H1 (cell line): ENCODE data around the gene OSBP. TPM values are rescaled to one million over a fixed set of nuclear protein-coding genes. Genes with fewer than 3 reads are reported as not detected.

Experiments used
- CTCF ChIA-PET: fragments of 300-600 bp; sonication (Branson Sonifier 250); formaldehyde crosslinking; loops from one replicate; lab custom pipeline; 2021; ENCODE audit not compliant: partially characterized antibody; lab: Charles Lee
- POLR2A ChIA-PET: fragments of 300-600 bp; sonication (Branson Sonifier 250); formaldehyde crosslinking; loops from one replicate; lab custom pipeline; 2021; ENCODE audit warnings: inconsistent platforms; ENCODE audit not compliant: partially characterized antibody; lab: Charles Lee
- DNase-seq, 2 experiments: peaks; one replicate each; pipeline versions ENCODE4 v3.0.0 to v3.0.0-alpha.2; 2010 to 2022; ENCODE audit warnings: low spot score in 2 of 2, low read depth in 1 of 2, mixed read lengths in 1 of 2
- FAIRE-seq: peaks from 2 replicates; lab custom pipeline; 2011; peaks lifted over from hg19 to GRCh38; lab: Jason Lieb, UNC
- H2AFZ ChIP-seq: 2 replicates; pipeline ENCODE4 v1.8.1; 2012; ENCODE audit warnings: low read length, inconsistent platforms
- H2AK5ac ChIP-seq: 2 replicates; pipeline ENCODE4 v1.6.1; 2013; ENCODE audit warnings: low read depth, low read length
- H2BK120ac ChIP-seq: replicated peaks from 2 replicates; pipeline ENCODE3; 2013; ENCODE audit warnings: low read depth, low read length, inconsistent platforms
- H2BK12ac ChIP-seq: 2 replicates; pipeline ENCODE4 v1.6.1; 2013; ENCODE audit warnings: low read depth, low read length
- H2BK15ac ChIP-seq: 2 replicates; pipeline ENCODE4 v1.6.1; 2013; ENCODE audit warnings: low read length
- H2BK20ac ChIP-seq: 2 replicates; pipeline ENCODE4 v1.6.1; 2013; ENCODE audit warnings: low read length
- H2BK5ac ChIP-seq: 2 replicates; pipeline ENCODE4 v1.6.1; 2013; ENCODE audit warnings: low read depth, low read length
- H3K14ac ChIP-seq: 2 replicates; pipeline ENCODE4 v1.6.1; 2013; ENCODE audit warnings: inconsistent platforms; ENCODE audit not compliant: insufficient read length
- H3K18ac ChIP-seq: 2 replicates; pipeline ENCODE4 v1.6.1; 2013; ENCODE audit warnings: low read length; ENCODE audit errors: extremely low read depth
- H3K23ac ChIP-seq: 2 replicates; pipeline ENCODE4 v1.6.1; 2013; ENCODE audit warnings: inconsistent platforms; ENCODE audit not compliant: insufficient read length
- H3K23me2 ChIP-seq: 2 replicates; pipeline ENCODE4 v1.6.1; 2013; ENCODE audit warnings: low read depth, low read length
- H3K27ac ChIP-seq: 2 replicates; pipeline ENCODE4 v1.6.1; 2011; ENCODE audit warnings: low read depth, low read length, inconsistent platforms
- H3K27me3 ChIP-seq, 4 experiments: replicated peaks in 1 of 4; 1 replicate in 1 of 4; 2 replicates in 3 of 4; pipeline versions ENCODE4 v1.6.1 to v1.8.1; 2011 to 2013; ENCODE audit warnings: low read length in 3 of 4, mild to moderate bottlenecking in 3 of 4, inconsistent platforms in 2 of 4, mixed read lengths in 2 of 4, moderate library complexity in 1 of 4; ENCODE audit not compliant: control insufficient read depth in 3 of 4, insufficient read depth in 3 of 4; ENCODE audit errors: extremely low read depth in 1 of 4
- H3K36me3 ChIP-seq, 4 experiments: 2 replicates each; pipeline versions ENCODE4 v1.6.1 to v1.8.1; 2011 to 2013; ENCODE audit warnings: mild to moderate bottlenecking in 4 of 4, low read length in 3 of 4, moderate library complexity in 2 of 4, control low read depth in 1 of 4, inconsistent platforms in 1 of 4; ENCODE audit not compliant: insufficient read depth in 4 of 4, control insufficient read depth in 2 of 4
- H3K4ac ChIP-seq: replicated peaks from 2 replicates; pipeline ENCODE3; 2013; ENCODE audit warnings: low read length, low read depth, mixed read lengths, inconsistent platforms; ENCODE audit not compliant: insufficient read length
- H3K4me1 ChIP-seq, 4 experiments: replicated peaks in 1 of 4; 1 replicate in 1 of 4; 2 replicates in 3 of 4; pipeline versions ENCODE4 v1.6.1 to v1.8.1; 2011 to 2013; ENCODE audit warnings: low read length in 3 of 4, inconsistent platforms in 2 of 4, mixed read lengths in 1 of 4; ENCODE audit not compliant: insufficient read depth in 4 of 4, control insufficient read depth in 3 of 4
- H3K4me2 ChIP-seq, 2 experiments: 2 replicates each; pipeline versions ENCODE4 v1.6.1 to v1.8.1; 2011 to 2013; ENCODE audit warnings: low read depth in 2 of 2, low read length in 2 of 2, control low read depth in 1 of 2, inconsistent platforms in 1 of 2, mild to moderate bottlenecking in 1 of 2; ENCODE audit not compliant: insufficient read depth in 1 of 2
- H3K4me3 ChIP-seq, 4 experiments: fragments of 200-600, 300-600 bp in 1 of 4; sonication (generic), shearing (Covaris generic), sonication (Bioruptor Twin) in 1 of 4; 2 replicates each; pipeline versions ENCODE4 v1.5.1 to v1.8.1; 2011 to 2016; ENCODE audit warnings: low read length in 4 of 4, low read depth in 3 of 4, control low read depth in 2 of 4, inconsistent platforms in 2 of 4, mild to moderate bottlenecking in 2 of 4, mixed read lengths in 1 of 4, moderate library complexity in 1 of 4; ENCODE audit not compliant: insufficient read depth in 2 of 4; ENCODE audit errors: extremely low read depth in 1 of 4
- H3K56ac ChIP-seq: replicated peaks from 2 replicates; pipeline ENCODE3; 2013; ENCODE audit warnings: low read depth, mild to moderate bottlenecking, mixed read lengths, low read length, inconsistent platforms; ENCODE audit not compliant: insufficient read length
- H3K79me1 ChIP-seq: 2 replicates; pipeline ENCODE4 v1.6.1; 2013; ENCODE audit warnings: low read depth, low read length, control low read depth
- H3K79me2 ChIP-seq, 2 experiments: 2 replicates each; pipeline versions ENCODE4 v1.6.1 to v1.8.1; 2012 to 2013; ENCODE audit warnings: low read length in 2 of 2, mild to moderate bottlenecking in 2 of 2, inconsistent platforms in 1 of 2; ENCODE audit not compliant: insufficient read depth in 2 of 2, control insufficient read depth in 1 of 2
- H3K9ac ChIP-seq, 4 experiments: replicated peaks in 1 of 4; 1 replicate in 1 of 4; 2 replicates in 3 of 4; pipeline versions ENCODE4 v1.6.1 to v1.8.1; 2011 to 2013; ENCODE audit warnings: low read depth in 3 of 4, low read length in 3 of 4, control low read depth in 2 of 4, mild to moderate bottlenecking in 2 of 4, moderate library complexity in 2 of 4, inconsistent platforms in 1 of 4; ENCODE audit errors: extremely low read depth in 1 of 4
- H3K9me3 ChIP-seq, 2 experiments: 2 replicates each; pipeline versions ENCODE4 v1.6.1 to v1.8.1; 2012 to 2013; ENCODE audit warnings: mild to moderate bottlenecking in 2 of 2, moderate library complexity in 2 of 2, control low read depth in 1 of 2, inconsistent platforms in 1 of 2, low read depth in 1 of 2, low read length in 1 of 2, mixed read lengths in 1 of 2; ENCODE audit not compliant: insufficient read depth in 2 of 2
- H4K20me1 ChIP-seq, 2 experiments: replicated peaks in 1 of 2; 2 replicates each; pipeline versions ENCODE3 to v1.8.1; 2011 to 2013; ENCODE audit warnings: inconsistent platforms in 2 of 2, low read length in 2 of 2, mild to moderate bottlenecking in 1 of 2; ENCODE audit not compliant: insufficient read depth in 2 of 2, control insufficient read depth in 1 of 2
- H4K5ac ChIP-seq: 2 replicates; pipeline ENCODE4 v1.6.1; 2013; ENCODE audit warnings: low read length, low read depth, mixed read lengths, inconsistent platforms; ENCODE audit not compliant: insufficient read length
- H4K8ac ChIP-seq: 2 replicates; pipeline ENCODE4 v1.8.0; 2013; ENCODE audit warnings: mild to moderate bottlenecking, moderate library complexity, low read length, inconsistent platforms; ENCODE audit not compliant: insufficient read depth; ENCODE audit errors: extremely low read depth
- H4K91ac ChIP-seq: replicated peaks from 2 replicates; pipeline ENCODE3; 2013; ENCODE audit warnings: low read length, mixed read lengths, inconsistent platforms; ENCODE audit not compliant: insufficient read length
- BACH1 ChIP-seq: IDR thresholded peaks from 2 replicates; pipeline ENCODE4 v1.6.1; 2012; ENCODE audit warnings: low read length, improper control_type of control experiment
- BRCA1 ChIP-seq: IDR thresholded peaks from 2 replicates; pipeline ENCODE4 v1.6.1; 2012; ENCODE audit warnings: low read depth, low read length, improper control_type of control experiment
- CEBPB ChIP-seq: IDR thresholded peaks from 2 replicates; pipeline ENCODE4 v1.6.1; 2012; ENCODE audit warnings: low read depth, low read length
- GABPA ChIP-seq: IDR thresholded peaks from 2 replicates; pipeline ENCODE4 v1.6.1; 2011; ENCODE audit warnings: mild to moderate bottlenecking, low read length, moderate library complexity, borderline replicate concordance; ENCODE audit not compliant: insufficient read depth
- KDM5A ChIP-seq: fragments of 200-600 bp; IDR thresholded peaks from 2 replicates; pipeline ENCODE4 v1.7.1; 2012; ENCODE audit warnings: mild to moderate bottlenecking, low read length, inconsistent platforms, mixed read lengths
- RFX5 ChIP-seq: IDR thresholded peaks from 2 replicates; pipeline ENCODE4 v1.6.1; 2011; ENCODE audit warnings: low read depth, low read length, improper control_type of control experiment, borderline replicate concordance
- RXRA ChIP-seq: IDR thresholded peaks from 2 replicates; pipeline ENCODE4 v1.6.1; 2011; ENCODE audit warnings: low read depth, mild to moderate bottlenecking, low read length, moderate library complexity; ENCODE audit not compliant: insufficient read depth
- SP4 ChIP-seq: IDR thresholded peaks from 2 replicates; pipeline ENCODE4 v1.6.1; 2012; ENCODE audit warnings: low read length, inconsistent platforms
- USF2 ChIP-seq: IDR thresholded peaks from 2 replicates; pipeline ENCODE4 v1.6.1; 2011; ENCODE audit warnings: low read length, improper control_type of control experiment
- ZNF274 ChIP-seq: IDR thresholded peaks from 2 replicates; pipeline ENCODE4 v1.7.0; 2012; ENCODE audit warnings: low read length, borderline replicate concordance; ENCODE audit errors: extremely low read depth
- WGBS, 2 experiments: shearing (Covaris generic) in 1 of 2; methylation state at CpG; one replicate each; pipeline versions ENCODE4 v1.1.6 to v1.1.7; 2013 to 2015; ENCODE audit warnings: low lambda C conversion rate in 2 of 2, mixed read lengths in 2 of 2, inconsistent platforms in 1 of 2, low coverage in 1 of 2, missing lambda C conversion rate in 1 of 2; ENCODE audit not compliant: insufficient replicate concordance in 2 of 2, insufficient coverage in 1 of 2, insufficient read length in 1 of 2; ENCODE audit errors: extremely low coverage in 1 of 2, missing lambda C conversion rate in 1 of 2; 5-methylcytosine and 5-hydroxymethylcytosine counted together
- polyA plus RNA-seq, 7 experiments: library from polyadenylated mRNA; depleted of rRNA in 3 of 7; stranded (reverse) in 5 of 7; unstranded in 2 of 7; fragments of >200 nt in 5 of 7; fragments of 200-250 nt in 2 of 7; gene quantifications; 1 replicate in 5 of 7; 2 replicates in 1 of 7; 4 replicates in 1 of 7; pipeline versions ENCODE4 v1.2.1 to v1.2.3, GENCODE V29; 2011 to 2013; ENCODE audit warnings: missing spikeins in 2 of 7, mixed read lengths in 2 of 7
- total RNA-seq: library from RNA; stranded (reverse); fragmentation: NEBNext Ultra II Directional; extraction: Animal tissue kit (Norgen Biotek cat#: 25700); gene quantifications from 2 replicates; pipeline ENCODE4 v1.2.1, GENCODE V29; 2021
- TF ChIP-seq, protein P1 (sequence below), 3 experiments: IDR thresholded peaks; 1 replicate in 2 of 3; 2 replicates in 1 of 3; pipeline versions ENCODE4 v1.5.1 to v1.6.1; 2011; ENCODE audit warnings: low read length in 3 of 3, mild to moderate bottlenecking in 3 of 3, inconsistent platforms in 2 of 3, low read depth in 1 of 3, moderate library complexity in 1 of 3; ENCODE audit not compliant: insufficient read depth in 1 of 3; ENCODE audit errors: control extremely low read depth in 1 of 3

Gene OSBP
- total and polyA plus RNA-seq, 2 of the 8 experiments (the other 6 are each of a cell fraction or from before 2014, with no cell fraction given) = 13.2 to 43.1 TPM

DNA sequence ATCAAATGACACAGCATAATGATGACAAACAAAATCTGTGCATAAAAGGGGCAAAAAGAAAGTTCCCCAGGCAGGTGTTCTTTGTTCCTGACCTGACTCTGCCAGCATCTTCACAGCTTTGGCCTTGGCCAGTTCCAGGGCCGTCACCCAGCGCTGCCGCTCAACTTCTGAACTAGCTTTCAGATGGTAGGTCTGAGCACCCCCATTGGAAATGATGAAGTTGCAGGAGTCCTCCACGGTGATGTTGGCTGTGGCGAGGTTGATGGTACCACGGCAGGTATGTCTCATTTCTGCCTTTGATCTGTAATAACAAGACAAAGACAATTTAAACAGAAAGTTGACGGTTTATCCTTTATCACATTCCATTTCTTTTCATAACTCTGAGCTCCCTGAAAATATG is 5.3 kb downstream of the OSBP start:
- no peak for DNase-seq
- H3K9ac ChIP-seq = no peak overlapping the region
- peaks cover 8% of the 10 kb centered on the region for H3K79me1 ChIP-seq
- no peak overlapping the region for H3K4me3 ChIP-seq
- peaks cover 0 to 4% (median 0%) of the 10 kb centered on the region in 4 experiments; a peak in 2 of 7 replicates for H3K4me1 ChIP-seq
- H2BK15ac ChIP-seq = no peak overlapping the region
- CTCF ChIA-PET = no interaction called here
- no peak overlapping the region for H4K5ac ChIP-seq
- H3K27me3 ChIP-seq = no peaks in the 10 kb centered on the region; a peak in 1 of 7 replicates
- FAIRE-seq = no peak
- H4K20me1 ChIP-seq = peaks cover 11 to 16% of the 10 kb centered on the region in 2 experiments
- H3K4ac ChIP-seq = no peak overlapping the region
- H3K56ac ChIP-seq = no peak overlapping the region
- no peak overlapping the region for H2BK5ac ChIP-seq
- H3K9me3 ChIP-seq = no peaks in the 10 kb centered on the region
- no peak overlapping the region for H4K91ac ChIP-seq
- no peak overlapping the region for H2AFZ ChIP-seq
- 90% methylated on average over 7 of the region's 7 CpGs; no CpG with 5 or more reads in 1 of the 2 experiments for WGBS, 2 experiments
- no peak overlapping the region for H3K27ac ChIP-seq
- H2BK120ac ChIP-seq = no peak overlapping the region
- no peak overlapping the region for H3K23ac ChIP-seq
- POLR2A ChIA-PET = interaction anchor here (0.6 to 1.4 kb wide), 2 partner anchors 16 to 630 kb away, joined by 3 read pairs; no protein-coding TSS in a partner anchor
- H3K4me2 ChIP-seq = no peak overlapping the region
- no peak overlapping the region for H2AK5ac ChIP-seq
- peaks cover 6% of the 10 kb centered on the region for H3K23me2 ChIP-seq
- no peak overlapping the region for H3K14ac ChIP-seq
- H4K8ac ChIP-seq = no peak overlapping the region
- no peak overlapping the region for H3K18ac ChIP-seq
- peaks cover 17 to 46% (median 37%) of the 10 kb centered on the region in 4 experiments; a peak in 7 of 8 replicates for H3K36me3 ChIP-seq
- H2BK12ac ChIP-seq = no peak overlapping the region
- H2BK20ac ChIP-seq = no peak overlapping the region
- H3K79me2 ChIP-seq = peaks cover 9 to 40% of the 10 kb centered on the region in 2 experiments
- TF ChIP-seq USF2 = no peak
- TF ChIP-seq GABPA = no peak
- no peak for TF ChIP-seq KDM5A
- no peak for TF ChIP-seq CEBPB
- TF ChIP-seq BACH1 = no peak
- no peak for TF ChIP-seq ZNF274
- TF ChIP-seq RFX5 = no peak
- TF ChIP-seq BRCA1 = no peak
- no peak for TF ChIP-seq SP4
- TF ChIP-seq, protein P1, sequence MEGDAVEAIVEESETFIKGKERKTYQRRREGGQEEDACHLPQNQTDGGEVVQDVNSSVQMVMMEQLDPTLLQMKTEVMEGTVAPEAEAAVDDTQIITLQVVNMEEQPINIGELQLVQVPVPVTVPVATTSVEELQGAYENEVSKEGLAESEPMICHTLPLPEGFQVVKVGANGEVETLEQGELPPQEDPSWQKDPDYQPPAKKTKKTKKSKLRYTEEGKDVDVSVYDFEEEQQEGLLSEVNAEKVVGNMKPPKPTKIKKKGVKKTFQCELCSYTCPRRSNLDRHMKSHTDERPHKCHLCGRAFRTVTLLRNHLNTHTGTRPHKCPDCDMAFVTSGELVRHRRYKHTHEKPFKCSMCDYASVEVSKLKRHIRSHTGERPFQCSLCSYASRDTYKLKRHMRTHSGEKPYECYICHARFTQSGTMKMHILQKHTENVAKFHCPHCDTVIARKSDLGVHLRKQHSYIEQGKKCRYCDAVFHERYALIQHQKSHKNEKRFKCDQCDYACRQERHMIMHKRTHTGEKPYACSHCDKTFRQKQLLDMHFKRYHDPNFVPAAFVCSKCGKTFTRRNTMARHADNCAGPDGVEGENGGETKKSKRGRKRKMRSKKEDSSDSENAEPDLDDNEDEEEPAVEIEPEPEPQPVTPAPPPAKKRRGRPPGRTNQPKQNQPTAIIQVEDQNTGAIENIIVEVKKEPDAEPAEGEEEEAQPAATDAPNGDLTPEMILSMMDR (IDR thresholded peaks at IDR 0.05; ENCODE audit: control extremely low read depth in 1 of 3, insufficient read depth in 1 of 3, low read depth in 1 of 3, low read length in 3 of 3) = no peak
- no peak for TF ChIP-seq RXRA
